ENCODE measurements around the gene ZMIZ1. TPM values are rescaled to one million over a fixed set of nuclear protein-coding genes. Genes with fewer than 3 reads are reported as not detected.

Gene ZMIZ1
- total and polyA plus RNA-seq, 2 experiments from 2014 or later, result 48.2 to 78.8 TPM

- Histone ChIP-seq H3K36me3 (no peaks in the 10 kb centered on the region), H3K9me3 (ENCODE audit: low read depth) (no peaks in the 10 kb centered on the region), H3K4me1 (ENCODE audit: low read depth) (peaks cover 34% of the 10 kb centered on the region), H3K4me3 (no peak overlapping the region), H3K27me3 (no peaks in the 10 kb centered on the region), H3K27ac (peak overlapping the region; percentile 64)
- TF ChIP-seq CTCF (IDR thresholded peaks at IDR 0.05; ENCODE audit: low read depth, low read length), result no peak
- DNase-seq (ENCODE audit: low read depth in 1 of 2, low spot score in 1 of 2), result no peak
Measured at GRCh38 chr10:79047584-79047874, 21.2 kb upstream of the ZMIZ1 start.

GRCh38 chr10:79047875-79048638 lies 20.7 kb upstream of the ZMIZ1 start:
- no peak for TF ChIP-seq CTCF (IDR thresholded peaks at IDR 0.05; ENCODE audit: low read depth, low read length)
- Histone ChIP-seq H3K36me3 (no peaks in the 10 kb centered on the region), H3K27ac (peak overlapping the region; percentile 64), H3K9me3 (ENCODE audit: low read depth) (no peaks in the 10 kb centered on the region), H3K4me1 (ENCODE audit: low read depth) (peaks cover 34% of the 10 kb centered on the region), H3K4me3 (no peak overlapping the region), H3K27me3 (no peaks in the 10 kb centered on the region)
- no peak for DNase-seq (ENCODE audit: low read depth in 1 of 2, low spot score in 1 of 2)

- Histone ChIP-seq H3K36me3 (no peaks in the 10 kb centered on the region), H3K27ac (peak overlapping the region; percentile 64), H3K9me3 (ENCODE audit: low read depth) (no peaks in the 10 kb centered on the region), H3K4me1 (ENCODE audit: low read depth) (peaks cover 34% of the 10 kb centered on the region), H3K27me3 (no peaks in the 10 kb centered on the region), H3K4me3 (no peak overlapping the region)
- no peak for DNase-seq (ENCODE audit: low read depth in 1 of 2, low spot score in 1 of 2)
- TF ChIP-seq CTCF (IDR thresholded peaks at IDR 0.05; ENCODE audit: low read depth, low read length), result no peak
Measured at GRCh38 chr10:79048639-79049550, 19.9 kb upstream of the ZMIZ1 start.

- H3K36me3 ChIP-seq, result no peaks in the 10 kb centered on the region
- H3K4me1 ChIP-seq (ENCODE audit: low read depth), result peaks cover 34% of the 10 kb centered on the region
- no peak for DNase-seq (ENCODE audit: low read depth in 1 of 2, low spot score in 1 of 2)
- no peaks in the 10 kb centered on the region for H3K9me3 ChIP-seq (ENCODE audit: low read depth)
- no peak for TF ChIP-seq CTCF (IDR thresholded peaks at IDR 0.05; ENCODE audit: low read depth, low read length)
- H3K27me3 ChIP-seq, result no peaks in the 10 kb centered on the region
- H3K27ac ChIP-seq, result no peak overlapping the region
- no peak overlapping the region for H3K4me3 ChIP-seq
Measured at GRCh38 chr10:79049931-79050895, 18.6 kb upstream of the ZMIZ1 start.

- TF ChIP-seq CTCF (IDR thresholded peaks at IDR 0.05; ENCODE audit: low read depth, low read length), result no peak
- no peaks in the 10 kb centered on the region for H3K36me3 ChIP-seq
- H3K27ac ChIP-seq, result no peak overlapping the region
- H3K9me3 ChIP-seq (ENCODE audit: low read depth), result no peaks in the 10 kb centered on the region
- H3K4me1 ChIP-seq (ENCODE audit: low read depth), result peaks cover 34% of the 10 kb centered on the region
- peak in 1 of 2 donors; percentile 54 for DNase-seq (ENCODE audit: low read depth in 1 of 2, low spot score in 1 of 2)
- H3K27me3 ChIP-seq, result no peaks in the 10 kb centered on the region
- no peak overlapping the region for H3K4me3 ChIP-seq
Measured at GRCh38 chr10:79050896-79051555, 17.7 kb upstream of the ZMIZ1 start.

Data from cardiac muscle cell (in vitro differentiated cells and primary cell).